H1 (cell line): Measurements from ENCODE around the gene RAB3C.

Source experiments
- BRCA1 ChIP-seq: IDR thresholded peaks from 2 replicates; pipeline ENCODE4 v1.6.1; 2012; ENCODE audit warnings: low read depth, low read length, improper control_type of control experiment
- CTCF ChIP-seq, 3 experiments: IDR thresholded peaks; 1 replicate in 2 of 3; 2 replicates in 1 of 3; pipeline versions ENCODE4 v1.5.1 to v1.6.1; 2011; ENCODE audit warnings: low read length in 3 of 3, mild to moderate bottlenecking in 3 of 3, inconsistent platforms in 2 of 3, low read depth in 1 of 3, moderate library complexity in 1 of 3; ENCODE audit not compliant: insufficient read depth in 1 of 3; ENCODE audit errors: control extremely low read depth in 1 of 3
- EP300 ChIP-seq, 2 experiments: IDR thresholded peaks; 1 replicate in 1 of 2; 2 replicates in 1 of 2; pipeline ENCODE4 v1.6.1; 2011 to 2012; ENCODE audit warnings: low read depth in 2 of 2, low read length in 2 of 2, mild to moderate bottlenecking in 2 of 2, borderline replicate concordance in 1 of 2, inconsistent platforms in 1 of 2, moderate library complexity in 1 of 2
- EZH2 ChIP-seq: fragments of 200-600 bp; sonication (generic); IDR thresholded peaks from 2 replicates; pipeline ENCODE4 v1.7.1; 2012; ENCODE audit warnings: low read depth, mild to moderate bottlenecking, moderate library complexity, low read length, inconsistent platforms; ENCODE audit not compliant: severe bottlenecking
- TAF1 ChIP-seq: IDR thresholded peaks from 2 replicates; pipeline ENCODE4 v1.6.1; 2011; ENCODE audit warnings: mild to moderate bottlenecking, low read depth, low read length
- TEAD4 ChIP-seq: IDR thresholded peaks from 2 replicates; pipeline ENCODE4 v1.6.1; 2012; ENCODE audit warnings: low read depth, low read length, inconsistent platforms, mixed read lengths
- USF2 ChIP-seq: IDR thresholded peaks from 2 replicates; pipeline ENCODE4 v1.6.1; 2011; ENCODE audit warnings: low read length, improper control_type of control experiment

DNA sequence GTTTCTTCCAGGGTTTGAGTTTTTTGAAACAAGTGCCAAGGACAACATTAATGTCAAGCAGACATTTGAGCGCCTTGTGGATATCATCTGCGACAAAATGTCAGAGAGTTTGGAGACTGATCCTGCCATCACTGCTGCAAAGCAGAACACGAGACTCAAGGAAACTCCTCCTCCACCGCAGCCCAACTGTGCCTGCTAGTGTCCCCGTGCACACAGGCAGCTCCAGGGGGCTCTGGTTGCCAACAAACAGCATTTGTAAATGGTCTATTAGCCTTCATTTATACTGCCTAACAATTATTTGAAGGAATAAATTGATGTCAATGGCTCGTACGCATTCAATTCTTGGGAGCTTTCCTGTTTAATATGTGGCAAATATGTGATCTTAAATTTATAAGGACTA, 268.3 kb downstream of the RAB3C start:
- TF ChIP-seq EP300 (IDR thresholded peaks at IDR 0.05; ENCODE audit: borderline replicate concordance in 1 of 2, low read depth in 2 of 2, low read length in 2 of 2) (no peak), TAF1 (no peak), CTCF (IDR thresholded peaks at IDR 0.05; ENCODE audit: control extremely low read depth in 1 of 3, insufficient read depth in 1 of 3, low read depth in 1 of 3, low read length in 3 of 3) (no peak), TEAD4 (no peak), BRCA1 (no peak), USF2 (no peak), EZH2 (no peak)
